ENCODE results near the gene SUGT1. TPM values are rescaled to one million over a fixed set of nuclear protein-coding genes. Genes with fewer than 3 reads are reported as not detected.
"Not testable (repeated sequence)": the region's sequence is repeated elsewhere in the genome, so short reads cannot be mapped to it uniquely, and the experiment has no call there.

SUGT1 gene
- 50.7 and 52.5 TPM in 2 replicates for polyA plus RNA-seq (2014; cell fraction: cytosol; rRNA removed)
- 27.4 and 36.2 TPM in 2 replicates for polyA plus RNA-seq (2014; cell fraction: nucleus; rRNA removed)

- DNase-seq (ENCODE audit: low spot score) = peak; percentile 98
Observed at GRCh38 chr13:52652196-52652979, at the start of gene SUGT1. Gene SUGT1 (plus strand): TSS chr13:52652836. CDS start chr13:52652921, 85 bp downstream.

- not testable (repeated sequence) for DNase-seq (ENCODE audit: low spot score)
Observed at GRCh38 chr13:52603316-52603715, 49.3 kb upstream of the SUGT1 start.

GRCh38 chr13:52606126-52606525, 46.5 kb upstream of the SUGT1 start:
- DNase-seq (ENCODE audit: low spot score) = not testable (repeated sequence)

- DNase-seq (ENCODE audit: low spot score) = not testable (repeated sequence)
Observed at GRCh38 chr13:52606795-52607194, 45.8 kb upstream of the SUGT1 start.

- DNase-seq (ENCODE audit: low spot score) = not testable (repeated sequence)
Observed at GRCh38 chr13:52608184-52608583, 44.5 kb upstream of the SUGT1 start.

- DNase-seq (ENCODE audit: low spot score) = not testable (repeated sequence)
Observed at GRCh38 chr13:52609013-52609606, 43.5 kb upstream of the SUGT1 start.

- DNase-seq (ENCODE audit: low spot score) = not testable (repeated sequence)
Observed at GRCh38 chr13:52610158-52610557, 42.5 kb upstream of the SUGT1 start.

- no peak for DNase-seq (ENCODE audit: low spot score)
Observed at GRCh38 chr13:52615134-52615801, 37.4 kb upstream of the SUGT1 start.

- DNase-seq (ENCODE audit: low spot score) = no peak
Observed at GRCh38 chr13:52615812-52616211, 36.8 kb upstream of the SUGT1 start.

GRCh38 chr13:52617070-52618060, 35.3 kb upstream of the SUGT1 start:
- peak; percentile 89 for DNase-seq (ENCODE audit: low spot score)

GRCh38 chr13:52631083-52631690, 21.4 kb upstream of the SUGT1 start:
- DNase-seq (ENCODE audit: low spot score) = not testable (repeated sequence)

GRCh38 chr13:52638666-52639328, 13.8 kb upstream of the SUGT1 start:
- DNase-seq (ENCODE audit: low spot score) = no peak

GRCh38 chr13:52642131-52642530, 10.5 kb upstream of the SUGT1 start, which contains the start of gene HNRNPA1L2:
Gene HNRNPA1L2 (plus strand): TSS chr13:52642431. CDS start chr13:52642493, 62 bp downstream.
- no peak for DNase-seq (ENCODE audit: low spot score)

- no peak for DNase-seq (ENCODE audit: low spot score)
Observed at GRCh38 chr13:52644108-52644507, 8.5 kb upstream of the SUGT1 start.

GRCh38 chr13:52646967-52647366, 5.7 kb upstream of the SUGT1 start:
- DNase-seq (ENCODE audit: low spot score) = no peak

- peak; percentile 9 for DNase-seq (ENCODE audit: low spot score)
Observed at GRCh38 chr13:52650731-52651130, 1.9 kb upstream of the SUGT1 start.

- no peak for DNase-seq (ENCODE audit: low spot score)
Observed at GRCh38 chr13:52651897-52652195, 790 bp upstream of the SUGT1 start.

- no peak for DNase-seq (ENCODE audit: low spot score)
Observed at GRCh38 chr13:52652980-52653303, 306 bp downstream of the SUGT1 start.

GRCh38 chr13:52659340-52659739, 6.7 kb downstream of the SUGT1 start:
- DNase-seq (ENCODE audit: low spot score) = no peak

GRCh38 chr13:52664272-52664671, 11.6 kb downstream of the SUGT1 start:
- no peak for DNase-seq (ENCODE audit: low spot score)
